Right atrium auricular region (tissue), 2 donors: ENCODE data around the gene UROD. TPM values are rescaled to one million over a fixed set of nuclear protein-coding genes. Genes with fewer than 3 reads are reported as not detected.
"Not testable (repeated sequence)": the region's sequence is repeated elsewhere in the genome, so short reads cannot be mapped to it uniquely, and the experiment has no call there.

ENCODE experiments used
- DNase-seq: peaks from one replicate; pipeline ENCODE4 v3.0.0-alpha.2; 2019; ENCODE audit warnings: low spot score
- H3K27ac ChIP-seq, 2 donors: fragments of 200-600 bp; sonication (generic); 1 replicate in 1 of 2; 2 replicates in 1 of 2; pipeline ENCODE4 v1.5.1; 2016 to 2019
- H3K27me3 ChIP-seq, 2 donors: fragments of 200-600 bp; sonication (generic); one replicate each; pipeline versions ENCODE4 v1.5.1 to v1.6.0; 2017 to 2019
- H3K36me3 ChIP-seq: fragments of 200-600 bp; sonication (generic); one replicate; pipeline ENCODE4 v1.5.1; 2016
- H3K4me1 ChIP-seq, 2 donors: fragments of 200-600 bp; sonication (generic); one replicate each; pipeline versions ENCODE4 v1.5.1 to v1.6.0; 2017 to 2019
- H3K4me3 ChIP-seq, 2 donors: fragments of 200-600 bp; sonication (generic); 1 replicate in 1 of 2; 2 replicates in 1 of 2; pipeline ENCODE4 v1.5.1; 2017 to 2019; ENCODE audit warnings: mild to moderate bottlenecking in 1 of 2, moderate library complexity in 1 of 2
- H3K9me3 ChIP-seq, 2 donors: fragments of 200-600 bp; sonication (generic); one replicate each; pipeline ENCODE4 v1.5.1; 2019
- CTCF ChIP-seq, 2 donors: fragments of 200-600 bp; sonication (generic); IDR thresholded peaks; one replicate each; pipeline ENCODE4 v1.5.1; 2019; ENCODE audit warnings: antibody characterized with exemption in 2 of 2
- total RNA-seq, 2 donors: library from RNA; depleted of rRNA; stranded (reverse); fragments of >200 nt; gene quantifications; one replicate each; pipeline ENCODE4 v1.1.0, GENCODE V29; 2016

UROD gene
- total RNA-seq, 2 donors from 2014 or later: 56.7 to 63.0 TPM

- Histone ChIP-seq H3K36me3 (peaks cover 24% of the 10 kb centered on the region), H3K27me3 (no peaks in the 10 kb centered on the region), H3K9me3 (no peaks in the 10 kb centered on the region), H3K4me3 (no peak overlapping the region), H3K27ac (no peak overlapping the region), H3K4me1 (no peaks in the 10 kb centered on the region)
- DNase-seq: no peak
- no peak for TF ChIP-seq CTCF (IDR thresholded peaks at IDR 0.05)
Measured at GRCh38 chr1:44999232-44999631, 12.8 kb upstream of the UROD start.

- TF ChIP-seq CTCF (IDR thresholded peaks at IDR 0.05): no peak
- Histone ChIP-seq H3K27ac (no peak overlapping the region), H3K36me3 (peaks cover 42% of the 10 kb centered on the region), H3K9me3 (no peaks in the 10 kb centered on the region), H3K4me3 (no peak overlapping the region), H3K27me3 (no peaks in the 10 kb centered on the region), H3K4me1 (no peaks in the 10 kb centered on the region)
- no peak for DNase-seq
Measured at GRCh38 chr1:45001011-45001481, 11.0 kb upstream of the UROD start.

- DNase-seq, H3K4me3 ChIP-seq, H3K27ac ChIP-seq, H3K4me1 ChIP-seq, H3K9me3 ChIP-seq, H3K27me3 ChIP-seq: not testable (repeated sequence)
- peaks cover 48% of the 10 kb centered on the region for H3K36me3 ChIP-seq
Measured at GRCh38 chr1:45001576-45001975, 10.5 kb upstream of the UROD start.

GRCh38 chr1:45002650-45003645 lies 9.1 kb upstream of the UROD start:
- no peak for TF ChIP-seq CTCF (IDR thresholded peaks at IDR 0.05)
- no peaks in the 10 kb centered on the region for H3K9me3 ChIP-seq
- no peak overlapping the region for H3K4me3 ChIP-seq
- no peaks in the 10 kb centered on the region for H3K4me1 ChIP-seq
- H3K36me3 ChIP-seq: peaks cover 61% of the 10 kb centered on the region
- no peak overlapping the region for H3K27ac ChIP-seq
- no peak for DNase-seq
- no peaks in the 10 kb centered on the region for H3K27me3 ChIP-seq

- Histone ChIP-seq H3K27ac (no peak overlapping the region), H3K4me1 (no peaks in the 10 kb centered on the region), H3K4me3 (no peak overlapping the region), H3K27me3 (no peaks in the 10 kb centered on the region), H3K36me3 (peaks cover 69% of the 10 kb centered on the region), H3K9me3 (no peaks in the 10 kb centered on the region)
- TF ChIP-seq CTCF (IDR thresholded peaks at IDR 0.05): no peak
- no peak for DNase-seq
Measured at GRCh38 chr1:45003741-45004140, 8.3 kb upstream of the UROD start.

GRCh38 chr1:45004281-45004920 lies 7.7 kb upstream of the UROD start:
- Histone ChIP-seq H3K4me3 (no peak overlapping the region), H3K36me3 (peaks cover 76% of the 10 kb centered on the region), H3K4me1 (peaks cover 0 to 2% of the 10 kb centered on the region in 2 donors), H3K9me3 (no peaks in the 10 kb centered on the region), H3K27me3 (no peaks in the 10 kb centered on the region), H3K27ac (no peak overlapping the region)
- no peak for TF ChIP-seq CTCF (IDR thresholded peaks at IDR 0.05)
- DNase-seq: no peak
